ENCODE measurements around the gene SLC2A9.

SLC2A9 gene

GRCh38 chr4:10018818-10019461 is 2.4 kb downstream of the SLC2A9 start:
- DNase-seq = peak; percentile 84 to 93 (median 86)

- DNase-seq = no peak
Observed at GRCh38 chr4:10017037-10017893, 4.0 kb downstream of the SLC2A9 start.

- DNase-seq = no peak
Observed at GRCh38 chr4:10016169-10016568, 5.1 kb downstream of the SLC2A9 start.

- DNase-seq = peak in 1 of 5 donors; percentile 48
Observed at GRCh38 chr4:10015140-10015753, 6.0 kb downstream of the SLC2A9 start.

GRCh38 chr4:10013722-10014121 is 7.6 kb downstream of the SLC2A9 start:
- DNase-seq = peak in 1 of 5 donors; percentile 49

GRCh38 chr4:10011885-10012284 is 9.4 kb downstream of the SLC2A9 start:
- no peak for DNase-seq

- no peak for DNase-seq
Observed at GRCh38 chr4:10011277-10011676, 10.0 kb downstream of the SLC2A9 start.

GRCh38 chr4:10009861-10010500 is 11.3 kb downstream of the SLC2A9 start:
- DNase-seq = no peak

- DNase-seq = no peak
Observed at GRCh38 chr4:10008609-10009005, 12.7 kb downstream of the SLC2A9 start.

GRCh38 chr4:10007793-10008608 is 13.3 kb downstream of the SLC2A9 start:
- DNase-seq = no peak

- no peak for DNase-seq
Observed at GRCh38 chr4:10007436-10007740, 13.9 kb downstream of the SLC2A9 start.

GRCh38 chr4:10006601-10007435 is 14.5 kb downstream of the SLC2A9 start:
- DNase-seq = peak in 1 of 5 donors; percentile 42

- no peak for DNase-seq
Observed at GRCh38 chr4:10006231-10006600, 15.1 kb downstream of the SLC2A9 start.

GRCh38 chr4:10005632-10006031 is 15.7 kb downstream of the SLC2A9 start:
- DNase-seq = no peak

GRCh38 chr4:10003666-10004065 is 17.6 kb downstream of the SLC2A9 start:
- peak in 1 of 5 donors; percentile 68 for DNase-seq

GRCh38 chr4:10002278-10002677 is 19.0 kb downstream of the SLC2A9 start:
- DNase-seq = no peak

GRCh38 chr4:10001757-10002156 is 19.5 kb downstream of the SLC2A9 start:
- no peak for DNase-seq

GRCh38 chr4:9999956-10000561 is 21.2 kb downstream of the SLC2A9 start:
- peak in 1 of 5 donors; percentile 60 for DNase-seq

GRCh38 chr4:9997886-9998285 is 23.4 kb downstream of the SLC2A9 start:
- DNase-seq = no peak

GRCh38 chr4:9996319-9997110 is 24.8 kb downstream of the SLC2A9 start:
- peak in 1 of 5 donors; percentile 14 for DNase-seq
